Neuron (in vitro differentiated cells): Measurements from ENCODE around the gene CA10.

Experiments
- H2AFZ ChIP-seq: one replicate; pipeline ENCODE4 v1.6.1; 2013; ENCODE audit warnings: low read depth, mild to moderate bottlenecking, inconsistent platforms, low read length, moderate library complexity
- H3K27me3 ChIP-seq: one replicate; pipeline ENCODE4 v1.6.1; 2013; ENCODE audit warnings: low read length; ENCODE audit not compliant: insufficient read depth
- H3K36me3 ChIP-seq: one replicate; pipeline ENCODE4 v1.6.1; 2013; ENCODE audit warnings: low read length; ENCODE audit not compliant: insufficient read depth
- H3K4me1 ChIP-seq: one replicate; pipeline ENCODE4 v1.6.1; 2013; ENCODE audit warnings: low read length; ENCODE audit not compliant: insufficient read depth
- H3K4me3 ChIP-seq: 2 replicates; pipeline ENCODE4 v1.5.1; 2013; ENCODE audit warnings: mild to moderate bottlenecking, low read length, moderate library complexity
- H3K9me3 ChIP-seq: one replicate; pipeline ENCODE4 v1.6.1; 2013; ENCODE audit warnings: low read length

CA10 gene

GRCh38 chr17:51687887-51688286, 470.6 kb downstream of the CA10 start:
- no peak overlapping the region for H2AFZ ChIP-seq
- no peaks in the 10 kb centered on the region for H3K4me1 ChIP-seq
- H3K9me3 ChIP-seq = no peaks in the 10 kb centered on the region
- H3K4me3 ChIP-seq = no peak overlapping the region
- H3K27me3 ChIP-seq = no peaks in the 10 kb centered on the region
- no peaks in the 10 kb centered on the region for H3K36me3 ChIP-seq

DNA sequence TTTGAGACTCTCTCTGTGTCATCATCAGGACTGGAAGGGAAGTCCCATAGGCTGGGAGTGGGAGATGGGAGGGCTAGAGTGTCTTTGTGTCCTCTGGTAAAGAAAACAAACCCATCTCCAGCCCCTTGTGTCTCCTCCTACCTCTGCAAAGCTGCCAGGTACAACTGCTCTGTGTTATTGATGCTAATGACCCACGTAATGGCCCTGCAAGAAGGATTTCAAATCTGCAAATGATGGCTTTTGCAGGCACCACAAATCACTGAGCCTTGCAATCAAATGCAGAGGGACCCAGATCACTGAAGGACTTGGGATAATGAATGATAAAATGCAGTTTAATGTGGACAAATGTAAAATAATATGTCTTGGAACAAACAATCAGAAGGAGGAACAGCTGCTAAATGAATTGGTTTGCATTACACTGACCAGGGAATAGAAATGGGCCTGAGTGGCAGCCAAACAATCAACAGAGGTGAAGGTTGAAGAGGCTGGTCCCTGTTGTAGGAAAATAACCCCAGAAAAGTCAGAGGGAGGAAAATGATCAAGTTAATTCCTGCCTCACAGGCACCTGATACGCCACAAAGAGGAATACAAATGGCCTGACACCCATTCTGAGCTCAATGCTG, 473.1 kb downstream of the CA10 start:
- Histone ChIP-seq H3K27me3 (no peaks in the 10 kb centered on the region), H2AFZ (no peak overlapping the region), H3K4me3 (no peak overlapping the region), H3K4me1 (no peaks in the 10 kb centered on the region), H3K36me3 (no peaks in the 10 kb centered on the region), H3K9me3 (no peaks in the 10 kb centered on the region)

GRCh38 chr17:51684214-51684613, 474.3 kb downstream of the CA10 start:
- Histone ChIP-seq H3K4me1 (no peaks in the 10 kb centered on the region), H3K9me3 (no peaks in the 10 kb centered on the region), H2AFZ (no peak overlapping the region), H3K4me3 (no peak overlapping the region), H3K36me3 (no peaks in the 10 kb centered on the region), H3K27me3 (no peaks in the 10 kb centered on the region)

- Histone ChIP-seq H2AFZ (no peak overlapping the region), H3K4me3 (no peak overlapping the region), H3K27me3 (no peaks in the 10 kb centered on the region), H3K36me3 (no peaks in the 10 kb centered on the region), H3K4me1 (no peaks in the 10 kb centered on the region), H3K9me3 (no peaks in the 10 kb centered on the region)
Observed at GRCh38 chr17:51683291-51683690, 475.2 kb downstream of the CA10 start.

- no peaks in the 10 kb centered on the region for H3K27me3 ChIP-seq
- H3K4me1 ChIP-seq = no peaks in the 10 kb centered on the region
- H3K4me3 ChIP-seq = no peak overlapping the region
- H3K36me3 ChIP-seq = no peaks in the 10 kb centered on the region
- no peaks in the 10 kb centered on the region for H3K9me3 ChIP-seq
- no peak overlapping the region for H2AFZ ChIP-seq
Observed at GRCh38 chr17:51682115-51682514, 476.4 kb downstream of the CA10 start.

DNA sequence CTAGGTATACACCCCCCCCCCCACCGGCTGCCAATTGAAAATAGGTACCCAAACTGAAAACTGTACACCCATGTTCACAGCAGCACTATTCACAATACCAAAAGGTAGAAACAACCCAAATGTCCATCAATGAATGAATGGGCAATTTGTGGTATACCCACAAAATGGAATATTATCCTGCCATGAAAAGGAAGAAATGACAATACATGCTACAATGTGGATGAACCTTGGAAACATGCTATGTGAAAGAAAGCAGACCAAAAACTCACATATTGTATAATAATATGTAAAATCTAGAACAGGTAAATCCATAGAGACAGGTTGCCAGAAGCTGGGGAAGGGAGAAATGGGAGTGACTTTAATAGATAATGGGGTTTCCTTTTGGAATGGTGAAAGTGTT, 480.6 kb downstream of the CA10 start:
- Histone ChIP-seq H3K4me3 (no peak overlapping the region), H3K36me3 (no peaks in the 10 kb centered on the region), H3K27me3 (no peaks in the 10 kb centered on the region), H3K4me1 (no peaks in the 10 kb centered on the region), H3K9me3 (no peaks in the 10 kb centered on the region), H2AFZ (no peak overlapping the region)

GRCh38 chr17:51676691-51677487, 481.6 kb downstream of the CA10 start:
- Histone ChIP-seq H3K27me3 (no peaks in the 10 kb centered on the region), H3K4me1 (no peaks in the 10 kb centered on the region), H2AFZ (no peak overlapping the region), H3K4me3 (no peak overlapping the region), H3K36me3 (no peaks in the 10 kb centered on the region), H3K9me3 (no peaks in the 10 kb centered on the region)

- Histone ChIP-seq H3K27me3 (no peaks in the 10 kb centered on the region), H2AFZ (no peak overlapping the region), H3K9me3 (no peaks in the 10 kb centered on the region), H3K4me3 (no peak overlapping the region), H3K36me3 (no peaks in the 10 kb centered on the region), H3K4me1 (no peaks in the 10 kb centered on the region)
Observed at GRCh38 chr17:51674579-51675255, 483.8 kb downstream of the CA10 start.

DNA sequence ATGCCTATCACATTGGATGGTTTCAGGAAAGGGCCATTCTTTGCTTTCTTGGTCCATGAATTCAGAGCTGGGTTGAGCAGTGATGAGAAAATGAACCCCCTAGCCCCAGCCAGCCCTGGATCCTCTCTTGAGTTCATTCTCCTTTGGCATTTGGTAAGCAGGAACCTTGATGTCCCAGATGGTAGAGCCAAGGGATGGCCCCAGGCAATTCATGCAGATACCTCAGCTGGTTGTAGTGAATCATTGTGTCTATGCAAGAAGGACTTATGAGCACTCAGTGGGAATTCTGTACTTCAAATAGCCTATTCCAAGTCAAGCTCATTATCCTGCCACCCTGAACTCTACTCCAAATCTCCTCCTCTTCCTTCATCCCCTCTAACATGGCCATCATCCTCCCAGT, 485.4 kb downstream of the CA10 start:
- no peaks in the 10 kb centered on the region for H3K27me3 ChIP-seq

DNA sequence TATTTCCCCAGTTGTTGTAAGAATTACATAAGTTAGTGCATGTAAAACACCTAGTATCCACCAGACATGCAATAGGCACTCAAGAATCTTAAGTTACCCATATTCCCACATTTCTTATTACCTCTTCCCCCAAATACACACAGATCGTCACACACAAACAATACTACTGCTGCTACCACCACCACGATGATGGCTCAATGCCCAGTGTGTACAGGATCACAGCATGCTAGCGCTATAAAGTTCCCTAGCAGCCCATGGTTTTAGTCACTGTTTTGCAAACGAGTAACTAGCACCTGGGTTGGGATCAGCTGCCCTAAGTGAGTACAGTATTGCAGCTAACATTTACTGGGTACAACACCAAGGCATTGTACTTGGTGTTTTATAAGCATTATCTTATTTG, 486.4 kb downstream of the CA10 start:
- H2AFZ ChIP-seq = no peak overlapping the region
- no peaks in the 10 kb centered on the region for H3K27me3 ChIP-seq
- H3K4me1 ChIP-seq = no peaks in the 10 kb centered on the region
- H3K9me3 ChIP-seq = no peaks in the 10 kb centered on the region
- H3K36me3 ChIP-seq = no peaks in the 10 kb centered on the region
- no peak overlapping the region for H3K4me3 ChIP-seq

More for the DNA sequence above, 485.4 kb downstream of the CA10 start:
- Histone ChIP-seq H3K9me3 (no peaks in the 10 kb centered on the region), H3K4me3 (no peak overlapping the region), H2AFZ (no peak overlapping the region), H3K4me1 (no peaks in the 10 kb centered on the region), H3K36me3 (no peaks in the 10 kb centered on the region)

- H2AFZ ChIP-seq = no peak overlapping the region
Observed at GRCh38 chr17:51670899-51671298, 487.6 kb downstream of the CA10 start.

GRCh38 chr17:51668963-51669246, 489.6 kb downstream of the CA10 start:
- no peak overlapping the region for H2AFZ ChIP-seq
- no peaks in the 10 kb centered on the region for H3K36me3 ChIP-seq
- no peaks in the 10 kb centered on the region for H3K9me3 ChIP-seq
- no peaks in the 10 kb centered on the region for H3K4me1 ChIP-seq
- no peaks in the 10 kb centered on the region for H3K27me3 ChIP-seq
- H3K4me3 ChIP-seq = no peak overlapping the region

More at GRCh38 chr17:51670899-51671298, 487.6 kb downstream of the CA10 start:
- no peak overlapping the region for H3K4me3 ChIP-seq
- no peaks in the 10 kb centered on the region for H3K9me3 ChIP-seq
- H3K4me1 ChIP-seq = no peaks in the 10 kb centered on the region
- H3K36me3 ChIP-seq = no peaks in the 10 kb centered on the region
- H3K27me3 ChIP-seq = no peaks in the 10 kb centered on the region

DNA sequence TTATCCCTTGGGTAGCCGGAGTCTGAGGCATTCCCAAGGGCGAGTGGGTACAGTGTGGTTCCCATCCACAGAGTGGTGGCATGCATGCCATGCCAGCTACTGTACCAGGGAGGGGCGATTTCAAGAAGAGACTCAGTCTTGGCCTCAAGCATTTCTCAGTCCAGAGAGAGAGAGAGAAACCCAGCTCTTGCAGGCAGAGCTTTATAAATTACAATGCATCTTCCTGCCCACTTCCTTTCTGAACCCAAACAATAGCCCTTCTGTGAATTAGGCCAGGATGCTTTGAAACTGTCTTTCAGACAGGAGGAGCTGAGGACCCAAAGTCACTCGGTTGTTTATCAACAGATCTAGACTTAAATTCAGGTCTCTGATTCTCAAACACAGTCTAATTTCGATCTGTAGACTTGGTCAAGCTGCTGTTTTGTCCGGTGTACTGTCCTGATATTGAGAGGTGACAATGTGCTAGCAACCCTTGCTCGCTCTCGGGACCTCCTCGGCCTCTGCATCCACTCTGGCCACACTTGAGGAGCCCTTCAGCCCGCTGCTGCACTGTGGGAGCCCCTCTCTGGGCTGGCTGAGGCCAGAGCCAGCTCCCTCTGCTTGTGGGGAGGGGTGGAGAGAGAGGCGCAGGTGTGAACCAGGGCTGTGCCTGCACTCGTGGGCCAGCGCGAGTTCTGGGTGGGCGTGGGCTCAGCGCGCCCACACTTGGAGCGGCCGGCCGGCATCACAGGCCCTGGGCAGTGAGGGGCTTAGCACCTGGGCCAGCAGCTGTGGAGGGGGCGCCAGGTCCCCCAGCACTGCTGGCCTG, 490.2 kb downstream of the CA10 start:
- no peaks in the 10 kb centered on the region for H3K36me3 ChIP-seq
- no peaks in the 10 kb centered on the region for H3K9me3 ChIP-seq
- H3K27me3 ChIP-seq = no peaks in the 10 kb centered on the region
- H3K4me1 ChIP-seq = no peaks in the 10 kb centered on the region
- no peak overlapping the region for H2AFZ ChIP-seq
- no peak overlapping the region for H3K4me3 ChIP-seq
